Measurements from ENCODE around the gene U2SURP. TPM values are rescaled to one million over a fixed set of nuclear protein-coding genes. Genes with fewer than 3 reads are reported as not detected.
A peak's percentile ranks its signal among the peaks of the same experiment; 100 is the strongest.
"Not testable (repeated sequence)": the region's sequence is repeated elsewhere in the genome, so short reads cannot be mapped to it uniquely, and the experiment has no call there.

The U2SURP gene
- total RNA-seq, 1 donor from 2014 or later: 156 TPM

DNA sequence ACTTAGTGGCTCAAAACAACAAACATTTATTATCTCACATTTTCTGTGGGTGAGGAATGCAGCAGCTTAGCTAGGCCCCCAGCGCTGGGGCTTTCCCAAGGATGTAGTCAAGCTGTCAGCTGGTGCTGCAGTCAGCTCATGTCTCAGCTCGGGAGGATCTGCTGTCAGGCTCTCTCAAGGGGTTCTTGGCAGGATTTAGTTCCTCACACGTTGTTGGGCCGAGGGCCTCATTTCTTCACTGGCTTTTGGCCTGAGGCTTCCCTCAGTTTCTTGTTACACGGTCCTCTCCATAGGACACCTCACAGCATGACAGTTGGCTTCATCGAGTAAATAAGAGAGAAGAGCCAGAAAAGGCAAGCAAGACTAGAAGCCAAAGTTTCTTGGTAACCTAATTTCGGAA is 13.7 kb upstream of the U2SURP start:
- H3K27me3 Mint-ChIP-seq: no peaks in the 10 kb centered on the region
- no peak for DNase-seq (ENCODE audit: low spot score, unreplicated experiment)
- H3K9me3 Mint-ChIP-seq (ENCODE audit: low read depth): no peaks in the 10 kb centered on the region
- no peak overlapping the region for H3K27ac Mint-ChIP-seq
- no peaks in the 10 kb centered on the region for H3K36me3 Mint-ChIP-seq (ENCODE audit: insufficient read depth)
- TF ChIP-seq, protein P1, sequence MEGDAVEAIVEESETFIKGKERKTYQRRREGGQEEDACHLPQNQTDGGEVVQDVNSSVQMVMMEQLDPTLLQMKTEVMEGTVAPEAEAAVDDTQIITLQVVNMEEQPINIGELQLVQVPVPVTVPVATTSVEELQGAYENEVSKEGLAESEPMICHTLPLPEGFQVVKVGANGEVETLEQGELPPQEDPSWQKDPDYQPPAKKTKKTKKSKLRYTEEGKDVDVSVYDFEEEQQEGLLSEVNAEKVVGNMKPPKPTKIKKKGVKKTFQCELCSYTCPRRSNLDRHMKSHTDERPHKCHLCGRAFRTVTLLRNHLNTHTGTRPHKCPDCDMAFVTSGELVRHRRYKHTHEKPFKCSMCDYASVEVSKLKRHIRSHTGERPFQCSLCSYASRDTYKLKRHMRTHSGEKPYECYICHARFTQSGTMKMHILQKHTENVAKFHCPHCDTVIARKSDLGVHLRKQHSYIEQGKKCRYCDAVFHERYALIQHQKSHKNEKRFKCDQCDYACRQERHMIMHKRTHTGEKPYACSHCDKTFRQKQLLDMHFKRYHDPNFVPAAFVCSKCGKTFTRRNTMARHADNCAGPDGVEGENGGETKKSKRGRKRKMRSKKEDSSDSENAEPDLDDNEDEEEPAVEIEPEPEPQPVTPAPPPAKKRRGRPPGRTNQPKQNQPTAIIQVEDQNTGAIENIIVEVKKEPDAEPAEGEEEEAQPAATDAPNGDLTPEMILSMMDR (IDR thresholded peaks at IDR 0.05; ENCODE audit: unreplicated experiment): no peak
- H3K4me3 Mint-ChIP-seq (ENCODE audit: low read depth): no peak overlapping the region
- no peaks in the 10 kb centered on the region for H3K4me1 Mint-ChIP-seq (ENCODE audit: low read depth)

DNA sequence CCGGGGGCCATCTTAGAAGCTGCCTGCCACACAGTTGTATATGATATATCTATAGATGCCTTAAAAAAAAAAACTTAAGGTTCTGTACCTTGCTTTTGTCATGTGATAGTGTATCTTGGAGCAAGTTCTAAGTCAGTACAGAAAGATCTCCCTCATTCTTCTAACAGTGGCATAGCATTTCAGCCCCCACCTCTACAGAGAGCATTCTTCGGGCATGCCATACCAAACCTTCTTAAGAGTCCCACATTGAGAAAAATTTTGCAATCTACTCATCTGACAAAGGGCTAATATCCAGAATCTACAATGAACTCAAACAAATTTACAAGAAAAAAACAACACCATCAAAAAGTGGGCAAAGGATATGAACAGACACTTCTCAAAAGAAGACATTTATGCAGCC is 13.1 kb upstream of the U2SURP start:
- not testable (repeated sequence) for H3K27me3 Mint-ChIP-seq; H3K27ac Mint-ChIP-seq; H3K4me3 Mint-ChIP-seq (ENCODE audit: low read depth); DNase-seq (ENCODE audit: low spot score, unreplicated experiment); H3K4me1 Mint-ChIP-seq (ENCODE audit: low read depth); H3K9me3 Mint-ChIP-seq (ENCODE audit: low read depth); H3K36me3 Mint-ChIP-seq (ENCODE audit: insufficient read depth)

DNA sequence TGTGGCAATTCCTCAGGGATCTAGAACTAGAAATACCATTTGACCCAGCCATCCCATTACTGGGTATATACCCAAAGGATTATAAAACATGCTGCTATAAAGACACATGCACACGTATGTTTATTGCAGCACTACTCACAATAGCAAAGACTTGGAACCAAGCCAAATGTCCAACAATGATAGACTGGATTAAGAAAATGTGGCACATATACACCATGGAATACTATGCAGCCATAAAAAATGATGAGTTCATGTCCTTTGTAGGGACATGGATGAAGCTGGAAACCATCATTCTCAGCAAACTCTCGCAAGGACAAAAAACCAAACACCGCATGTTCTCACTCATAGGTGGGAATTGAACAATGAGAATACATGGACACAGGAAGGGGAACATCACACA is 12.5 kb upstream of the U2SURP start:
- not testable (repeated sequence) for H3K27me3 Mint-ChIP-seq; H3K9me3 Mint-ChIP-seq (ENCODE audit: low read depth); DNase-seq (ENCODE audit: low spot score, unreplicated experiment); H3K4me3 Mint-ChIP-seq (ENCODE audit: low read depth); H3K36me3 Mint-ChIP-seq (ENCODE audit: insufficient read depth); H3K4me1 Mint-ChIP-seq (ENCODE audit: low read depth); H3K27ac Mint-ChIP-seq

DNA sequence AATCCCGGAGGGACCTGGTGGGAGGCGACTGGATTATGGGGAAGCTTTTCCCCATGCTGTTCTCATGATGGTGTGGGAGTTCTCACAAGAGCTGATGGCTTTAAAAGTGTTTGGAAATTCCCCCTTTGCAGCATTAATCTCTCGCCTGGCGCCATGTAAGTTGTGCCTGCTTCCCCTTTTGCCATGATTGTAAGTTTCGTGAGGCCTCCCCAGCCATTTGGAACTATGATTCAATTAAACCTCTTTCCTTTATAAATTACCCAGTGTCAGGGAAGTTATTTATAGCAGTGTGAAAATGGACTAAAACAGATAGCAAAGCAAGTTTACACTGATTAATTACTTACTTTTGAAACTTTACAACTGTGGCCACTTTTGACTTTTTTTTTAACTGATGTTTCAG is 10.6 kb upstream of the U2SURP start:
- Mint-ChIP-seq H3K9me3 (ENCODE audit: low read depth) (no peaks in the 10 kb centered on the region), H3K4me3 (ENCODE audit: low read depth) (no peak overlapping the region), H3K4me1 (ENCODE audit: low read depth) (peaks cover 3% of the 10 kb centered on the region), H3K36me3 (ENCODE audit: insufficient read depth) (no peaks in the 10 kb centered on the region), H3K27ac (no peak overlapping the region), H3K27me3 (no peaks in the 10 kb centered on the region)
- TF ChIP-seq, protein P1 (IDR thresholded peaks at IDR 0.05; ENCODE audit: unreplicated experiment): no peak
- no peak for DNase-seq (ENCODE audit: low spot score, unreplicated experiment)

DNA sequence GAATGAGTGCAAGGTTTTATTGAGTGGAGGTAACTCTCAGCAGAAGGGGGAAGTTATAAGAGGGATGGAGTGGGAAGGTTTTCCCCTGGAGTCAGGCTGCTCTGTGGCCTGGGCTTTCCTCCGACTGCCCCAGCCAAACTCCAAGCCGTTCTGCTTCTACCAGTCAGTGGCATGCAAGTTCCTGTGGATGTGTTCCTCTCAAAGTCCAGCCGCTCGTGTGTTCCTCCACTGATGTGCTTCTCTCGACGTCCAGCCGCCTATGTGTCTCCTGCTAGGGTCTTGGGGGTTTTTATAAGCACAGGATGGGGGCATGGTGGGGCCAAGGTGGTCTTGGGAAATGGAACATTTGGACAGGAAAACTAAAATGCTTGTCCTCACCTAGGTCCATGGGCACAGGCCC is 9.0 kb upstream of the U2SURP start:
- Mint-ChIP-seq H3K9me3 (ENCODE audit: low read depth) (no peaks in the 10 kb centered on the region), H3K4me3 (ENCODE audit: low read depth) (no peak overlapping the region), H3K27ac (no peak overlapping the region), H3K4me1 (ENCODE audit: low read depth) (peaks cover 6% of the 10 kb centered on the region), H3K27me3 (no peaks in the 10 kb centered on the region), H3K36me3 (ENCODE audit: insufficient read depth) (no peaks in the 10 kb centered on the region)
- TF ChIP-seq, protein P1 (IDR thresholded peaks at IDR 0.05; ENCODE audit: unreplicated experiment): no peak
- DNase-seq (ENCODE audit: low spot score, unreplicated experiment): no peak

DNA sequence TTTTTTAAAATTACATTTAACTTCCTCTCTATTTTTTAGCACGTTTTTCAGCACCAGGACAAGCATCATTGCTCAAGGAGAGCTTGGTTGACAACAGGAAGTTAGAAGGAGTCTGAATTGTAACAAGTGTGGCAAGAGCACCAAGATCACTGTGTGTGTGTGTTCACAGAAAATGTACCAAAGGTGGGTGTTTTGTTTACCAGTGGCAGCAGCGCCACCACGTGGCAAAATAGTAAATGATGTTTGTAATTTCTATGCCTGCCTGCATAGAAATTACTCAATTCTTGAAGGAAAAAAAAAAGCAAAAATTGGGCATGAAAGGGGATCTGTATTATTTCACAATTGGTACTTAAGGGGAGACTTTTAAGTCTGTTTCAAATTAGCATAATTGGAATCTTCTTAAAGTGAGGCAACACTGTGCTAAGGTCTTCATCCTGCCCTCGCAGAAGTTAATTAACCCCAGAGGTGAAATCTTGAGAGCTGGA is 7.4 kb upstream of the U2SURP start:
- H3K36me3 Mint-ChIP-seq (ENCODE audit: insufficient read depth): no peaks in the 10 kb centered on the region
- no peak overlapping the region for H3K4me3 Mint-ChIP-seq (ENCODE audit: low read depth)
- H3K27ac Mint-ChIP-seq: no peak overlapping the region
- no peaks in the 10 kb centered on the region for H3K9me3 Mint-ChIP-seq (ENCODE audit: low read depth)
- H3K27me3 Mint-ChIP-seq: no peaks in the 10 kb centered on the region
- TF ChIP-seq, protein P1 (IDR thresholded peaks at IDR 0.05; ENCODE audit: unreplicated experiment): peak; percentile 89
- DNase-seq (ENCODE audit: low spot score, unreplicated experiment): peak; percentile 38
- peaks cover 6% of the 10 kb centered on the region for H3K4me1 Mint-ChIP-seq (ENCODE audit: low read depth)
